C4-2B (cell line): ENCODE measurements around the gene ALDH1L1.

Source experiments
- ZFX ChIP-seq: fragments of 450-650 bp; IDR thresholded peaks from 2 replicates; pipeline ENCODE4 v1.6.1; 2017
- TF ChIP-seq, protein P1 (sequence below): fragments of 450-650 bp; conservative IDR thresholded peaks from 2 replicates; pipeline ENCODE4 v1.5.1; 2017; ENCODE audit warnings: mild to moderate bottlenecking

DNA sequence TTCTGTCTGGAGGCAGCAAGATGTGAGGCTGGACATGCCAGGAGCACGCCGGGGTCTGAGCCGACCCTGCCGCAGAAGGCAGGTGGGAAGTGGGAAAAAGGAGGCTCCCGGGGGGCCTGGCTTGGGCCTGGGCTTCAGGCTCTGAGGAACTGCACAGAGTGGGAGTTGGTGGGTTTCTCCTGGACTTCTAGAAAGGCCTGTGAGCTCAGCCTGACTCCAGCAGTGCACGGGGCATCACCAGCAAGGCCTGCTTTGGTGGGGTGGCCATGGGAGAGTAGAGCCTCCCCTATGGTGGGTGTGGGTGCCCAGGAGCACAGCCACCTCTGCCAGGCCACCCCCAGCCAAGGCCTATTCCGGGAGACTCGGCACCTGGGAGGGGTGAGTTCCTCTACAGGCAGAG, 78.4 kb downstream of the ALDH1L1 start:
- TF ChIP-seq, protein P1, sequence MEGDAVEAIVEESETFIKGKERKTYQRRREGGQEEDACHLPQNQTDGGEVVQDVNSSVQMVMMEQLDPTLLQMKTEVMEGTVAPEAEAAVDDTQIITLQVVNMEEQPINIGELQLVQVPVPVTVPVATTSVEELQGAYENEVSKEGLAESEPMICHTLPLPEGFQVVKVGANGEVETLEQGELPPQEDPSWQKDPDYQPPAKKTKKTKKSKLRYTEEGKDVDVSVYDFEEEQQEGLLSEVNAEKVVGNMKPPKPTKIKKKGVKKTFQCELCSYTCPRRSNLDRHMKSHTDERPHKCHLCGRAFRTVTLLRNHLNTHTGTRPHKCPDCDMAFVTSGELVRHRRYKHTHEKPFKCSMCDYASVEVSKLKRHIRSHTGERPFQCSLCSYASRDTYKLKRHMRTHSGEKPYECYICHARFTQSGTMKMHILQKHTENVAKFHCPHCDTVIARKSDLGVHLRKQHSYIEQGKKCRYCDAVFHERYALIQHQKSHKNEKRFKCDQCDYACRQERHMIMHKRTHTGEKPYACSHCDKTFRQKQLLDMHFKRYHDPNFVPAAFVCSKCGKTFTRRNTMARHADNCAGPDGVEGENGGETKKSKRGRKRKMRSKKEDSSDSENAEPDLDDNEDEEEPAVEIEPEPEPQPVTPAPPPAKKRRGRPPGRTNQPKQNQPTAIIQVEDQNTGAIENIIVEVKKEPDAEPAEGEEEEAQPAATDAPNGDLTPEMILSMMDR, result no peak
- TF ChIP-seq ZFX, result no peak
